Activated CD4-positive, alpha-beta T cell treated with anti-CD3 and anti-CD28 coated beads, Interleukin-10, Interleukin-2, amounts not matched to agents 100 ng/mL and 50 ng/mL, durations not matched to agents 16 hours and 8 hours (primary cell): ENCODE results near the gene ACVRL1.
A peak's percentile ranks its signal among the peaks of the same experiment; 100 is the strongest.
"Not testable (repeated sequence)": the region's sequence is repeated elsewhere in the genome, so short reads cannot be mapped to it uniquely, and the experiment has no call there.

Experiments used
- DNase-seq: peaks from one replicate; pipeline ENCODE4 v3.0.0-alpha.2; 2020

ACVRL1 gene

DNA sequence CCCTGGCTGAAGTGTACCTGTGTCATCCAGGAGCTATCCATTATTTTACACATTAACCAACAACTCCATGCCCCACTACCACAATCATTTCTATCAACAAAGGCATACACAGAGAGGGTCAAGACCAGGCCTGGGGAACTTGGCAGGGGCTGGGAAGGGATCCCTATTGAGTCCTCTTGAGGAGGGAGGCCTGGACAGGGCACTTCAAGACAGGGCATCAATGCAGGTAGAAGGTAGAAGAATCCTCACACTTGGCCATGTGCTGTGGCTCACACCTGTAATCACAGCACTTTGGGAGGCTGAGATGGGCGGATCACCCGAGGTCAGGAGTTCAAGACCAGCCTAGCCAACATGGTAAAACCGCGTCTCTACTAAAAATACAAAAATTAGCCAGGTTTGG, 32.8 kb upstream of the ACVRL1 start:
- no peak for DNase-seq

DNA sequence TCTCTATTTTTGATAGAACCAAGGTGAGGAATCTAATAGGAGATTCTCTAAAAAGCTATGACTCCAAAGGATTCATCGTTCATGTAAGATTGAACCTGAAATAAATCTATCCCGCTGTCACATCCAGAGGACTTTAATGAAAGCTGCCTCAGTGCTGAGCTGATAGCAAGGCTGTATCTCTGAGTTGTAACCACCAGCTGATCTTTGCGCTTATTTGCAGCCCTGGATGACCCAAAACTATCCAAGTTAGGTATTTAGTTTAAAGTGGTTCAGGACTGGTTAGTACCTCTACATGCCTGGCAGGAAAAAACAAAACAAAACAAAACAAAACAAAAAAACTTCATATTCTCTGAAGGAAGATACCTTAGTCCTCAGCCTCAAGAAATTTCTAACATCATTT, 28.2 kb upstream of the ACVRL1 start:
- DNase-seq: no peak

DNA sequence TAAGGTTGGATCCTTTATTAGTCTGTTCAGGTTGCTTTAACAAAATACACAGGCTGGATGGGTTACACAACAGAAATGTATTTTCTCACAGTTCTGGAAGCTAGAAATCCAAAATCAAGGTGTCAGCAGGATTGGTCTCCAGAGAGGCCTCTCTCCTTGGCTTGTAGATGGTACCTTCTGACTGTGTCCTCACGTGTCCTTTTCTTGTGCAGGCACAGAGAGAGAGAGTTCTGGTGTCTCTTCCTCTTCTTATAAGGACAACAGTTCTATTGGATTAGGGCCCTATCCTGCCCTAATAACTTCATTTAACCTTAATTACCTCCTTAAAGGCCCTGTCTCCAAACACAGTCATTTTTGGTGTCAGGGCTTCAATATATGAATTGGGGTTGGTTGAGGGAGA, 24.0 kb upstream of the ACVRL1 start:
- DNase-seq: no peak

DNA sequence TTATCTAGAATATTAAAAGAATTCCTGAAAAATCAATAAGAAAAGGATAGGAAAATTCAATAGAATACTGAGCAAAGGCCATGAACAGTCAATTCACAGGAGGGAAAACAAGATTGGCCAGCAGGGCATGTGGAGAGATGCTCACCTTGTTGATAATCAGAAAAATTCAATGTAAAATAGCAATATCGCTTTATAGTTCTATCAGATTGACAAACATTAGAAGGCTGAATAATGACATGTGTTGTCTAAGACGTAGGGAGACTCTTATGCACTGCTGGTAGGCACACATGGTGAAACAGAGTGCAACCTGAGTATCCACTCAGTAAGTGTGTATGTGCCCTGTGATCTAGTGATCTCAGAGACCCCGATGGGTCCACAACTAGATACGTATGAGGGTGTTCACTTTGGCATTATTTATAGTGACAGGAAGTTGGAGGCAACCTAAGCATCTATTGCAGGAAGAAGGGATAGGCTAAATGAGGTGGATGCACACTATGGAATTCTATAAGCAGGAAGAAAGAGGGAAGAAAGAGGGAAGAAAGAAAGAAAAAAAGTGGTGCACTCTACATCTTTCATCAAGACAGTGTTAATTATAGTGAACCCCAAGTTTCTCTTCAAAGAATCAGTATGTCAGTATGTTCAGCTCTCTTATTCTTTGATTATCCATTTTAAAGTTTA, 23.2 kb upstream of the ACVRL1 start:
- no peak for DNase-seq

DNA sequence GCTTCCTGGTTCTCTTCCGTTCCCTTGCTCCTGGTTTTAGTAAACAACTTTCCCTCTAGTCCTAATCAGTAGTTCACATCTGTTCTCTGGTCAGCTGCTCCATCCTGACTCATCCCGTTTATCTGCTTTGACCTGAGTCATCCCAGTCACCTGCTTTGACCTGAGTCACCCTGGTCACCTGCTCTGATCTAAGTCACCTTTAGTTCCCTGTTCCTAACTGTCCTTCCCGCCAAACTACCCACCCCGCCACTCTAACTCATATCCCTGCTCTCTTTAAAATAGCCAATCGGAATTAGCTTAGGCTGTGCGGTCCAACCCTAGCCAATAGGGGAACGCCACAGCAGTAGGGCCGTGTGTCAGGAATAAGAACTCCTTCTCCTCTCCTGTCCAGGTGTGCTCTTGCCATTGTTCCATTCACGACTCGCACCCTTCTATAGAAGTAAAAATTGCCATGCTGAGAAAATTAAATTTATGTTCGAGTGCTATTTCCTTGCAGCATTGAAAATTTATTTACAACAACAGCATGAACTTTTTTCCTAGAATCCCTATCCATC, 22.6 kb upstream of the ACVRL1 start:
- peak; percentile 17 for DNase-seq

DNA sequence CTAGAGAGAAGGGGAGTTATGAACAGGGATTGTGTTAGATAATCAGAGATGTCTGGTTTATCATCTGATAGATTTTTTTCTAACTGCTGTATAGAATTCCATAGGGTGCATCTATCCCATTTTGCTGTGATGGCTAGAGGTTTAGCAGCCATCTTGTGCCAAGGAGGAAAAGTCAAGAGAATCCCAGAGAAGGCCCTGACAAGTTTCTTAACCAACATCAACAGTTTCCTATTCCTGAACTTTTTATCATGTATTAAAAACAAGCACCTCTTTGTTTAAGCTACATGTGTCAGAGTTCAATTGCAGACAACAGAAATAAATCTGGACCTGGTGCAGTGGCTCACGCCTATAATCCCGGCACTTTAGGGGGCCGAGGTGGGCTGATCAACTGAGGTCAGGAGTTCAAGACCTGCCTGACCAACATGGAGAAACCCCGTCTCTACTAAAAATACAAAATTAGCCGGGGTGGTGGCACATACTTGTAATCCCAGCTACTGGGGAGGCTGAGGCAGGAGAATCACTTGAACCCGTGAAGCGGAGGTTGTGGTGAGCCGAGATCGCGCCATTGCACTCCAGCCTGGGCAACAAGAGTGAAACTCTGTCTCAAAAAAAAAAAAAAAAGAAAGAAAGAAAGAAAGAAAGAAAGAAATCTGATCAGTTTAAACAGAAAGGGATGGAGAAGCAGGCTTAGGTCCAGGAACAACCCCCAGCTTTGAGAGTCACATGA, 21.8 kb upstream of the ACVRL1 start:
- DNase-seq: not testable (repeated sequence)

DNA sequence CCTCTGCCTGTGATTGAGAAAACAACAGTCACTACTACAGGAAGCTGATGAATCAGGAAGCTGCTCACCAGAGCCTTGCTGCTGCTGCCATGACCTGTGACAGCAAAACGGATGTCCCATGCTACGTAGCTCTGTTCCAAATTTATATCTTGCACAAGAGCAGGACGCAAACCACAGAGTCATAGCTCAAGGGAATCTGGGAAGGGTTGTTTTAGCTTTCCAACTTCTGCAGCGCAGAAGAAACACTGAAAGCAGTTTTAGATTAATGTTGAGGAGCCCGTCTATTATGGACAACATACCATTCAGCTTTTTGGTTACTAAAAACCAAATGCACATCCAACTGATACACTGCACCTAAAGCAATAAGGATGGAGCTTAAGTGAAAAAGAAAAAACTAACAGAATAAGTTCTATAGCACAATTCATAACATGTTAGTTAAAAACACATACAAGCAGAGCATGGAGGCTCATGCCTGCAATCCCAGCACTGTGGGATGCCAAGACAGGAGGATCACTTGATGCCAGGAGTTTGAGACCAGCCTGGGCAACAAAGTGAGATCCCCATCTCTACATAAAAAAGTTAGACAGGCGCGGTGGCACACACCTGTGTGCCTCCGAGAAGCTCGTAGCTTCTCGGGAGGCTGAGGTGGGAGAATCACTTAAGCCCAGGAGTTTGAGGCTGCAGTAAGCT, 21.1 kb upstream of the ACVRL1 start:
- peak; percentile 77 for DNase-seq

DNA sequence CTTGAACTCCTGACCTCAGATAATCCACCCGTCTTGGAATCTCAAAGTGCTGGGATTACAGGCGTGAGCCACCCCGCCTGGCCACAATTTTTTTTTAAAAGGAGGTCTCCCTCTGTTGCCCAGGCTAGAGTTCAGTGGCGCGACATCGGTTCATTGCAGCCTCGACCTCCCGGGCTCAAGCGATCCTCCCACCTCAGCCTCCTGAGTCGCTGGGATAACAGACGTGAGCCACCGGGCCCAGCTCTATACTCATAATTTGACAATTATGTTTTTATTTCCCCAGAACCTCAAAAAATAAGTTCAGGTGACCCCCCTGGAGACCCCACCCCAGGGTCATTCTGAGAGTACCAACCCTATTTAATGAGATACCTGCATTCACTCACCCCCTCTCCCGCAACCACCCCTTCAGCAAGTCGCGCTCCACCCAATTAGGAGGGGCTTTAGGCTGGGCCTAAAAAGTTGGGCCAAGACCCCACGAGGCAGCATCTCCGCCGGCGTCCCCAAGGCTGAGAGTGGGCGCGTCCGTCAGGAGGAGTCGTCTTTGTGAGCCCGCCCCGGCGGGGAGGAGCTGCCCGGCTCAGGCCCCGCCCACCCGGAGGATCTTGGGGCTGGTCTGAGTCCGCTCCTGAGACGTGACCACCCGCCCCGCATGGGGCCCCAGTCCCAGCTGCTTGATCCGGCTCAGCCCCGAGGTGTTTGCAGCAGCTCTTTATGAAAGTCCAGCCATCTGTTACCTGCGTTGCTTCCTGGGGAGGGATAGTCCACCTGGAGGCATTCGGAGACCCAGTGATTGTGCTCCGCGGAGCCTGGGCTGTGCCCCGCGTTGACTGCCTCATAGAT, 19.6 kb upstream of the ACVRL1 start, which contains the start of gene ANKRD33:
Gene ANKRD33, plus strand, starts transcription at position 628 of the 840 bp plus-strand sequence. Its CDS starts 84 bp downstream, at position 712.
- DNase-seq: no peak

DNA sequence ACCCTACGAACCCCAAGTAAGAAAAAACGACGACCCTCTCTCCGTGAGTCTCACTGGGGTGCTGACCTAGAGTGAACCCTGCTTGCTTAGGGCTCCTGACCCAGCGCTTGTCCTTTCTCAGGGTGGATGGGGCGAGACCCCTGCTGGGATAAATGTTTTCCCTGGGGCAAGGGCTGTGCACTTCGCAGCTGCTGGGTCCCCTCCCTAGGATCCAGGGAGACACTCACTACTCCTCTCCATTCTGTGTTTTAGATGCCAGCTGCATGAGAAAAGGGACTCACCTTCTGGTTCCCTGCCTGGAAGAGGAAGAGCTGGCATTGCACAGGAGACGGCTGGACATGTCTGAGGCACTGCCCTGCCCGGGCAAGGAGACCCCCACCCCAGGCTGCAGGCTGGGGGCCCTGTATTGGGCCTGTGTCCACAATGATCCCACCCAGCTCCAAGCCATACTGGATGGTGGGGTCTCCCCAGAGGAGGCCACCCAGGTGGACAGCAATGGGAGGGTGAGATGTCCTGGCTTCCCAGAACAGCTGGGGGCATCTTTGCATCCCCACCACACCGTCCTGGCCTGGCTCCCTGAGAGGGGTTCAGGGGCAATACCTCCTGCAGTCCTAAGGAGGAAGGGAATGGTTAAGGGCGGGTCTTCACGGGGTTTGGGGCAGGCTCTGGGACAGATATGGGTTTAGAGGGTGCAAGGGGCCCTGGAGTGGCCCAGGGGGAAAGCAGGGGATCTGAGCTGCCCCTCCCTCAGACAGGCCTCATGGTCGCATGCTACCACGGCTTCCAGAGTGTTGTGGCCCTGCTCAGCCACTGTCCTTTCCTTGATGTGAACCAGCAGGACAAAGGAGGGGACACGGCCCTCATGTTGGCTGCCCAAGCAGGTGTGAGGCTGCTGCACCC, 18.7 kb upstream of the ACVRL1 start:
- DNase-seq: no peak

DNA sequence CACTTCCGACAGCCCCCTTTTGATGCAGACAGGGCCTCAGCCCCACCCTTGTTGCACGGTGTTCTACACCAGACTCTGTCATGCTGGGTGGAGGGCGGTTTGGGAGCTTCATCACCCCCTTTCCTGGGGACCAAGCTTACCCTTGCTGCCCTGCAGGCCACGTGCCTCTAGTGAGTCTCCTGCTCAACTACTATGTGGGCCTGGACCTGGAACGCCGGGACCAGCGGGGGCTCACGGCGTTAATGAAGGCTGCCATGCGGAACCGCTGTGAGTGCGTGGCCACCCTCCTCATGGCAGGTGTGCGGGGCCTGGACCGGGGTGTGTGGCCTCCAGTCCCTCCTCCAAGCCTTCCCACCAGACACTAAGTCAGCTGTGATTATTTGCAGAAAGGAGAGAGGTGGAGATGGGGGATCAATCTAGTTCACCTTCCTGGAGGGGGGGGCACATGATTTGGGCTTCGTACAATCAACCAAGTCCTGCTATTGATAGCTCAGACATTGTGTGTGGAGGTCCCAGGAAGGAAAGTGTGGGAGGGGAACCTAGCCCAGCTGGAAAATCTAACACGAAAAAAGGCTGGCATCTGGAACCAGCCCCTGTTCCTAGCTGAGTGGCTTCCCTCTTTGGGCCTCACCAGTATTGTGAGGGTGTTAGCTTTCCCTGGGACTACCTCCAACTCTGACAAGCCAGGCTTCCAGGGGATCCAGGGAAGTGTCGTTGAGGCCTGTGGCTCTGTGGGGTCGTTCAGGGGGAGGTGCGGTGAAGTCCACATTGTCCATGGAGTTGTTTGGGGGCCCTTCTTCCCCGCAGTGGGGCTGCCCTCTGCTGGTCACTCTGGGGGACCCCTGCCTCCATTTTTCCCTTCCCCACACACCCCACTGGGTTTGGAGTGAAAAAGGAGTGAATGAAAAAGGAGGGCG, 17.8 kb upstream of the ACVRL1 start:
- DNase-seq: no peak

DNA sequence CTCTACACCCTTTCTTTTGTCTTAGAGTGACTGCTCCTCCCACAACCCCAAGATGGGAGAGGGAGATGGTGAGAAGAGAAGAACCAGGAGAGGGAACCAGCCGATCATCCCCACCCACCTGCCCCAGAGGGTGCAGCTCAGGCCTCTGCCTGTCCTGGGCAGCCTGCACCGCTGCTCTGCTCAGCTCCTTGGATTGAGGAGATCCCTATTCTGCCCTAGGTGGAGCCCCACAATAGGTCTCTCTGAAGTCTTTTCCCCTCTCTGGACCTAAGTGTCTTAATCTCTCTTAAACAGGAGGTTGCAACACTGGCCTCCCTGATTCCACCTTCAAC, 17.2 kb upstream of the ACVRL1 start:
- no peak for DNase-seq

DNA sequence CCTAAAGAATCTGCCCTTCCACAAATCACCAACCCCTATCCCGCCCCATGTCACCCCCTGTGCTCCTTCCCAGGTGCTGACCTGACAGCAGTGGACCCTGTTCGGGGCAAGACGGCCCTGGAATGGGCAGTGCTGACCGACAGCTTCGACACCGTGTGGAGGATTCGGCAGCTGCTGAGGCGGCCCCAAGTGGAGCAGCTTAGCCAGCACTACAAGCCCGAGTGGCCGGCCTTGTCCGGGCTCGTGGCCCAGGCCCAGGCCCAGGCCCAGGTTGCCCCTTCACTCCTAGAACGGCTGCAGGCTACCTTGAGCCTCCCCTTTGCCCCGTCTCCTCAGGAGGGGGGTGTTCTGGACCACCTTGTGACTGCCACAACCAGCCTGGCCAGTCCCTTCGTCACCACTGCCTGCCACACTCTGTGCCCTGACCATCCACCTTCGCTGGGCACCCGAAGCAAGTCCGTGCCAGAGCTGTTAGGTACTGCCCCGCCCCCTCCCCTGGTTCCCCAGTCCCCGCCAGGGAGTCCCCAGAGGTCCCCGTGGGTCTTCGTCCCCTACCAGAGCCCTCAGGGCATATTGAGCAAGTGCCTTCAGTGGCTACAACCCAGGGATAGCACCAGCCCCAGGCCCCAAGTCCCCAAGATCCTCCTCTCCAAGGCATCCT, 16.7 kb upstream of the ACVRL1 start:
- DNase-seq: no peak

DNA sequence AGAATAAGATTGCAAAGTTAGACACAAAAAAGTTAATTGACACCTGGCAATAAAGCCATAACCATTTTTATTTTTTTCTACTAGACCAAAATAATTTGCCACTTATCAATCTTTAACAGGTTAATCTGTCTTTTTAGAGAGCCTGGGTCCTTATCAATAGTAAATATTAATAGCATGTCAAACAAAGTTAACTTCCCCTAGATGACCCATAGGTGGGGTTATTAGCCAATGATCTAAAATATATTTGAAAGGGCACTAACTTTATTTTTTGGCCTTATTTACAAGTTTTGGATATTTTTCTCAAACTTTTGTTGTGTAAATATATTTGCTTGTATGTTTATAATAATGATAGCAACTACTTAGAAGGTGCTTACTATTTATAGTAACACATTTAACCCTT, 15.5 kb upstream of the ACVRL1 start:
- DNase-seq: no peak

DNA sequence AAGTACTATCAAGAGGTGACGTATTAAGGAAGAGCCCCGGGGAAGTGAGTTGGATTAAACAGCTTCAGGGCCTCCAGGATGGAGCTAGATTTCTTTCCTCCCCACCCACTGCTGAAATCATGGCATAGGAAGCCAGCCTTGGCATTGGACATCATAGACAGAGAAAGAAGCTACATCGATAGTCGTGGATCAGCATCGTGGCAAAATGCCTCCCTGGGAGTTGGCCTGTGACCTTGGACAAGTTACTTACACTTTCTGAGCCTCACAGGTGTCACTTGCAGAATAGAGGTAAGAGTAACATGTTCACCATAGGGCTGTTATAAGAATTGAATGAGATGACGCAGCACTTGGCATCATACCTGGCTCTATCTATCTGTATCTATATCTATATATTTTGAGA, 13.5 kb upstream of the ACVRL1 start:
- no peak for DNase-seq

DNA sequence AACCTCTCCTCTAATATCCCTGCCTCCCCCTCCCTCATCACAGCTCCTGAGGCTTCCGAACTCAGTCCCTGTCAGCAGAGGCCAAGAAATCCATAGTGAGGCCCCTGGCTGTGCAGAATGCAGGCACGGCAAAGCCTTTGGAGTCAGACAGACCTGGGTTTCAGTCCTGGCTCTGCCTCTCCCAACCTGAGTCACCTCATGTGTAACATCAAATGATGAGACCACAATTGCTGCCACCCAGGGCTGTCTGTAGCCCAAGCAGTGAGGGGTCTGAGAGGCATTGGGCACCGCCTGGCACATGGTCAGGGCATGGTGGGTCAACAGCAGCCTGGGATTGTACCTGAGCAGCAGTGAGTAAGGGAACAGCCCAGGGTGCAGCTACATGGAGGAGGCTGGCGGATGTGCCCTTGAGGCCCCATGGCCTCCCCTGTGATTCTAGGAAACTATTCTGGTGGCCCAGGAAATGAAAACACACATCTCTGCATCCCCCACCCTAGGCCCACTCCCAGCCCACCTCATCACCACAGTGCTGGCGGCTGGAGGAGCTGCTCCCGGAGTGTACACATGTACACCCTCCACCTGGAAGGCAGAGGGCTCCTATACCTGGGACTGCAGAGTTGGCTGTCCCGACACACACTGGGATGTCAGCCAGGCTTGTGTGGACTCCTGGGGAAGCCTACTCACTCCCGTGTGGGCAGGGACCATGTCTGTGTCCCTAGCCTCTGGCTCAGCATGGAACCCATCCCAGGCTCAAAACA, 11.7 kb upstream of the ACVRL1 start:
- no peak for DNase-seq

DNA sequence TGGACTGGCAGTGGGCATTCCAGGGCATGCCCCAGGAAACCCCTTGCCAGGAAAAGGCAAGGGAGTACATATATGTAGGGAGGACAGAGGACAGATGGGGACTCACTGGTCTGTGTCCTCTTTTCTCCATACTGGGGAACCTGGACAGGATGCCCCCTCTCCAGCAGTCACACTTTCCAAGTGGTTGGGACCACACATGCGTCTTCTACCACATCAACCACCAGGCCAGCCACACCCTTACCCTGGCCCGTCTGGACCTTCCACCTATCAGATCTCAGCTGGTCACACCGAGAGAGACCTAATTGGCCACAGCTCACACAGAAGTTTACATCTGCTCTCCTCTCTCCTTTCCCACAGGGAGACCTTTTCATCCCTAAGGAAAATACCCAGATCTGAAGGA, 11.1 kb upstream of the ACVRL1 start:
- DNase-seq: no peak

DNA sequence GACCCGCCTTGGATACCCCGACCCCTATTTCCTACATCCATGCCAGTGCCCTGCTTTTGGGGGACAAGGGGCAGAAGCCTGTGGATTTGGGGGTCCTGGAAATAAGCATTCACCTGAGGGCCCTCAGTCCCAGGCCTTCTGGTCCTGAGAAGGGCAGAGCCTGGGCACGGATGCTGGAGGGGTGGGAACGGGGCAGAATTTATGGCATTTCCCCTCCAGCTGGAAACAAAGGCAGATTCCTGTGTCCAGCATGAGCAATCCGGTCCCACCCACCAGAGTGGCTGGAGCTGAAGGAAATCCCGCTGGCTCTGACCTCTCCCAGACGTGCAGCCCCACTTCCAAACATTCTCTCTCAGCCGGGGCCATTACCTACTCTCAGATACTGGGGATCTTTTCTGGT, 10.1 kb upstream of the ACVRL1 start:
- no peak for DNase-seq

DNA sequence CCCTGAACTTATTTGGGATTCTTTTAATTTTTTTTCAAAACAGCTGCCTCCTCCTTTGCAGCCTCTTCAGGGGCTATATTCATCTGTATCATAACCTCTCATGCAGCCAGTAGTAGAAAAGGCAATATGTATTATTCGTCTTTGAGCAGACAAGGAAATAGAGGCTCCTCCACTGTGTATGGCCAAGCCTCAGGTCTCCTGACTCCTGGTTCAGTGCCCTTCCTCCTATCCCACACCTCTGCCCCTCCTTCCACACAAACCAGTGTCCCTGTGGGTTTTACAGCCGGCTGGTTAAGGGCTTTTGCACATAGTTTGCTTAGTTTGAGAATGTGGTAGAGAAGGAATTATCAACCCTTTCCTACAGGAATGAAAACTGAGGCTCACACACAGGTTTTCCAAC, 8.8 kb upstream of the ACVRL1 start:
- no peak for DNase-seq

DNA sequence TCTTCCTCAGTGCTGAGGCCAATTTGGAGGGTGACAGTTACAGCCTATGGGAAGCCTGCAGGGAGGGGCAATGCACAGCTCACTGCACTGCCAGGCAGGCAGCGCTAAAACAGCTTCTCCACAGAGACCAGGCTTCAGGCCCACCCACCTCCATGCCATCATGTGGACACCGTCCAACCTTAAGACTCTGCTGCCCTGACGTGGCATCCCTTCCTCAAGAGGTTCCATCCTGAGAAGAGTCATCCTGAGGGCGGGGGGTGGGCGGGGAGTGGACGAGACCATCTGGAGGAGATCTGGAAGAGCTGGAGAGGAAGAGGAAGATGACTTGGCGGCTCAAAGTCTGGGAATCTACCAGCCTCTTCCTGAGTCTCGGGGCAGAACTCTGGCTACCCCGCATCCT, 8.4 kb upstream of the ACVRL1 start:
- no peak for DNase-seq
